CD4-positive, alpha-beta T cell treated with Interleukin-17A for 1 hour (primary cell): ENCODE data around the gene ACBD4.

Source experiments
- DNase-seq: peaks from one replicate; pipeline ENCODE4 v3.0.0-alpha.2; 2020

Gene ACBD4

GRCh38 chr17:45161288-45162024, 26.0 kb downstream of the ACBD4 start, which contains the start of gene HEXIM2:
Gene HEXIM2 (plus strand): TSS chr17:45161875. CDS start chr17:45162794, 919 bp downstream.
- DNase-seq, result peak; percentile 100

DNA sequence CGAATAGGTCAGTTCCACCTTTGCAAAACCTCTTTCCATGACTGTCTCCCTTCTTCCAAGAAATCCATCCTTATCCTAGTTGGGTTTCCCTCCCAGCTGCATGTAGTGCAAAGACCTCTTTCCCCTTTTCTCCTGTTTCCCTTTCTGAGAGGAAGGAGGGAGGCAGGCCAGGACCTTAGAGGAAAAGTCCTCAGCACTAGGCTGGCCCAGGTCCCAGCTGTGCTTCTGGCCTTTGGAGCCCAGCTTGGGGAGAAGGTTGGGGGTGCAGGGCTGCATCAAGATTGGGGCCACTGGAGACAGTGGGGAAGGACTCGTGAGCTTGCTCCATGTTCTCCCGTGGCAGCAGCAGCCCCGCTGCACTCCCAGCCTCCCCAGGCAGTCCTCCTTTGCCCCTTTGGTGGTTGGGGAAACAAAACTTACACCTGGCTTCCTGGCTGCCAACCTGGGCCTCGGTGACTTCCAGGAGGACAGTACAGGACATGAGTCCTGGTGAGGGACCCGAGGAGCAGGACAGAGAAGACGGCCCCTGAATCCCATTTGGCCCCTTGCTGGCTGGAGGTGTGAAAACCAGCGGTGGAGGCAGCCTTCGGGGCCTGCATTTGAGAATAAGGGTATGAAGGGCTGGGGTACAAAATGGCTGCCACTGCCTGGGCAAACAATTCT, 26.7 kb downstream of the ACBD4 start:
- DNase-seq, result no peak

DNA sequence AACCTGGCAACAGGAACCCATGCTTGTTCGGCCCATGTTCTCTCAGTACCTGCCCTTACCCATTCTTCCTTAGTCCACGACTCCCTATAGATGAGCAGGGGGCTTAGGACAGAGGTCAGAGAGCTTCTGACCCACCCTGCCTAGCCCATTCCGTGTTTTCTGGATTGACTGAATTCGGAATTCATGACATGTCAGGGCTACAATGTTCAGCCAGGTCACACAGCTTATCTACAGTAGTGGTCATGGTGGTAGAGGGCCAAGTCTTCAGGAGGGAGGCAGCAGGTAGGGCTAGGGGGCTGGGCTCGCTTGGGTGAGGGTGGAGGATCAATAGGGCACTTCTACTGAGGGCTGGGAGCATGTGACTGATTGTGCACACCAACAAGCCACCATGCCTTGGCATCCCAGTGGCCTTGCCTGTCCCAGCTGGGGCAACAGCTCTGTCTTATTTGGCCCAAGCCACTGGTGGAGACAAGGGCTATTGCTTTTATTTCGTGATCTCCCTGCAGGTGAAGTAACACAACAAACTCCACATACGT, 29.3 kb downstream of the ACBD4 start:
- no peak for DNase-seq

DNA sequence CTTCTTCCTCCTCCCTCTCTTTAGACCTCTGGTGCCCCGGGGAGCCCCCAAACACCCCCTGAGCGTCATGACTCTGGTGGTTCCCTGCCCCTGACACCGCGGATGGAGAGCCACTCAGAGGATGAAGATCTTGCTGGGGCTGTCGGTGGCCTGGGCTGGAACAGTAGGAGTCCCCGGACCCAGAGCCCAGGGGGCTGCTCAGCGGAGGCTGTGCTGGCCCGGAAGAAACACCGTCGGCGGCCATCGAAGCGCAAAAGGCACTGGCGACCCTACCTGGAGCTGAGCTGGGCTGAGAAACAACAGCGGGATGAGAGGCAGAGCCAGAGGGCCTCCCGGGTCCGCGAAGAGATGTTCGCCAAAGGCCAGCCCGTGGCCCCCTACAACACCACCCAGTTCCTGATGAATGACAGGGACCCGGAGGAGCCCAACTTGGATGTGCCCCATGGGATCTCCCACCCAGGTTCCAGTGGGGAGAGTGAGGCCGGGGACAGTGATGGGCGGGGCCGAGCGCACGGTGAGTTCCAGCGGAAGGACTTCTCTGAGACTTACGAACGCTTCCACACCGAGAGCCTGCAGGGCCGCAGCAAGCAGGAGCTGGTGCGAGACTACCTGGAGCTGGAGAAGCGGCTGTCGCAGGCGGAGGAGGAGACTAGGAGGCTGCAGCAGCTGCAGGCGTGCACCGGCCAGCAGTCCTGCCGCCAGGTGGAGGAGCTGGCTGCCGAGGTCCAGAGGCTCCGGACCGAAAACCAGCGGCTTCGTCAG, 33.7 kb downstream of the ACBD4 start:
- DNase-seq, result no peak

GRCh38 chr17:45170280-45170930, 34.9 kb downstream of the ACBD4 start:
- no peak for DNase-seq

GRCh38 chr17:45170931-45171337, 35.4 kb downstream of the ACBD4 start:
- no peak for DNase-seq

DNA sequence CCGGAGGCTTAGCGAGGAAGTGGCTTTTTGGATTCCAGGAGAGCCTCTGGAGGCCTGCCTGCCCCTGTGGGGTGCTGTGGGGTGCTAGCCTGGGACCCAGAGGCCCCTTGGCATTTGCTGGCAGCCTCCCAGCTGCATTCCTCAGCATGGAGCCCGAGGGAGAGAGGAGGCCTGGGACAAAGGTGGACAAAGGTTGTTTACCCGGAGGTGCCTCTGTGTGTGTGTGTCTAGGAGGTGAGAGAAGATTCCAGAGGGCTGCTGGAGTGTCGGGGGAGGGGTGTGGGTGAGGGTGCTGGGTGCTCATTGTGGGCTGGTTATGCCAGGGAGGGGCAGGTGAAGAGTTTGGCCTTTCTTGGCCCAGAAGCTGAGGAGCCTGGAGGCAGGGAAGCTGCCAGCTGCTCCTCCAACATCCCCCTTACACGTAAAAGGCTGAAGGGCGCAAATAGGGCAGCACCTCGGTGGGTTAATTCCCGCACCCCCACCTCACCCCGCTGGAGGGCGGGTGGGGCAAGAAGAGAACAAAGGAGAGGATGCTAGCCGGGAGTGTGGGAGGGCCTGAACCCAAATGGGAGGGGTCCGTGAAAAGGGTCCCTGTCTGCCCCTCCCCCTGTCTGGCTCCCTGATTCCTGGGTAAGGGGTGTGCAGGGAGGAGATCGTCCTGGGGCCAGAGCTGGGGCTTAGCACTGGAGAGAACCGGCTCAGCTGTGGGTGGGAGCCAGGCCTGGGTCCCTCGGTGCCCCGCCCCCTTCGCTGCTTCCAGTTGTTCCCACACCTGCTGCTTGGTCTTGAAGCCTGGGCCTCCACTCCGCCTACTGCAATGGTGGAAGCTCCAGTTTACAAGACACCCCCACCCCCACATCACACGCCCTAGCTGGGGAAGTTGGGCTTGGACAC, 36.1 kb downstream of the ACBD4 start:
- no peak for DNase-seq

- no peak for DNase-seq
These were observed 36.7 kb downstream of the ACBD4 start for GRCh38 chr17:45172232-45172540.

- DNase-seq, result peak; percentile 62
These were observed 37.2 kb downstream of the ACBD4 start for GRCh38 chr17:45172541-45173286.

DNA sequence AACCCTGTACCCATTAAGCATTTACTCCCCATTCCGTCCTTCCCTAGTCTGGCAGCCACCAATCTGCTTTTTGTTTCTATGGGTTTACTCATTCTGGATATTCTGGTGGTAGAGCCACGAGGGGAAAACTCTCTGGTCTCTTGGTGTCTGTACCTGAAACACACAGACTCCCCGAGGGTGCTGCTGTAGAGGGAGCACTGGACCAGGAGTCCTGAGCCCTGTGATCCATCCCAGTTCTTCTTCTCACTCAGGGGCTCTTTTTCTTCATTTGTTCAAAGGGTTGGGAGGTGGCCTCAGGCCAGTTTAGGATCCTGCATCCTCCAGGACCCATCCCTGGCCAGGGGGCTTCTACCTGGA, 40.2 kb downstream of the ACBD4 start:
- DNase-seq, result no peak

GRCh38 chr17:45177563-45177962, 42.1 kb downstream of the ACBD4 start:
- DNase-seq, result no peak

GRCh38 chr17:45184144-45184543, 48.7 kb downstream of the ACBD4 start:
- no peak for DNase-seq

- no peak for DNase-seq
These were observed 51.4 kb downstream of the ACBD4 start for GRCh38 chr17:45186801-45187354.

DNA sequence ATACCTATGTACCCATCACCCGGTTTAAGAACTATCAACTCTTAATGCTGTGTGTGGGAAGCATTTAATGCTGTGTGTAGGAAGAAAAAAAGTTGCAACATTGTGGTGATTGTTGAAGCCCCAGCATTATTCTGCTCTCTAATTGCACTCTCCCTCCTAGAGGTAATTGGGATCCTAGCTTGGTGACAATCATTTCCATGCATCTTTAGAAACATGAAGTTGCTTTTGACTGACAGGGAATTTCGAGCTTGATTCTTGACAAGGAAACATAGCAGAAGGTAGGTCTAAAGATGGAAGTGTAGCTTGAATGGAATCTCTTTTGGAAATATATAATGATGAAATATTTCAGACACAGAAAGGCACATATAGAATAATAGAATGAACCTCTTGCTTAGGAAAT, 53.5 kb downstream of the ACBD4 start:
- no peak for DNase-seq

DNA sequence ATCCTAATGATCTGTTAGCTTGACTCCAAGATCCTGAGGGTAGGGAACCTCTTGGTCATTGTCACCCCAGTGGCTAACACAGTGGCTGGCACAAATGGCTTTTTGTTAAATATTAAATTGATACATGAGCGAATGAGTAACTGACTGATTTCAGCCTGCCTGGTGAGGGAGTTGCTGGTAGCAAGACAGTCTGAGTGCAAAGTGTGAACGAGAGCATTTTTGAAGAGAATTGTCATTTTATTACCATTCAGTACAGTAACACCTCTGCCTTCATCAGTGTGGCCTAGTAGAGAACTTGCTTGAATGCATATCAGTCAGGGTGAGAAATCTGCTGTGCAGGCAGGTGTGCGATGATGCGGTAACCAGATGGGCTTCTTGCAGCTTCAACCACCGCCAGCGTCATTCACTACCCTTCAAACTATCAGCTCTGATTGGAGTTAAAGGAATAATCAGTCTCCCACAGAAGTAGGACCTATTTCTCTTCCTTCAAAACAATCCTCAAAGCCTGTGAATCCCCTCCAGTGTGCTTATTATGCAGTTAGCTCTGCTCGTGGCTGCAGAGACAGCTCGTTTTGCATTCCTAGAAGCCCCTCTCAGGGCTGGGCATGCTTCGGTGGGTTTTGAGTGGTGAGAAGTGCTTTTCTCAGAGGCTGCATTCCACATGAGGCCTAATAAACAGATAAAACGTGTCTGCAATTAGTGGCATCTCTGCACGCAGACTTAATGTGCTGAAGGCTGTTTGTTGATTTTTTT, 55.2 kb downstream of the ACBD4 start:
- no peak for DNase-seq
